ENCODE results near the gene APOOL.
"Not testable (repeated sequence)": the region's sequence is repeated elsewhere in the genome, so short reads cannot be mapped to it uniquely, and the experiment has no call there.

The APOOL gene, protein sequence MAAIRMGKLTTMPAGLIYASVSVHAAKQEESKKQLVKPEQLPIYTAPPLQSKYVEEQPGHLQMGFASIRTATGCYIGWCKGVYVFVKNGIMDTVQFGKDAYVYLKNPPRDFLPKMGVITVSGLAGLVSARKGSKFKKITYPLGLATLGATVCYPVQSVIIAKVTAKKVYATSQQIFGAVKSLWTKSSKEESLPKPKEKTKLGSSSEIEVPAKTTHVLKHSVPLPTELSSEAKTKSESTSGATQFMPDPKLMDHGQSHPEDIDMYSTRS

DNA sequence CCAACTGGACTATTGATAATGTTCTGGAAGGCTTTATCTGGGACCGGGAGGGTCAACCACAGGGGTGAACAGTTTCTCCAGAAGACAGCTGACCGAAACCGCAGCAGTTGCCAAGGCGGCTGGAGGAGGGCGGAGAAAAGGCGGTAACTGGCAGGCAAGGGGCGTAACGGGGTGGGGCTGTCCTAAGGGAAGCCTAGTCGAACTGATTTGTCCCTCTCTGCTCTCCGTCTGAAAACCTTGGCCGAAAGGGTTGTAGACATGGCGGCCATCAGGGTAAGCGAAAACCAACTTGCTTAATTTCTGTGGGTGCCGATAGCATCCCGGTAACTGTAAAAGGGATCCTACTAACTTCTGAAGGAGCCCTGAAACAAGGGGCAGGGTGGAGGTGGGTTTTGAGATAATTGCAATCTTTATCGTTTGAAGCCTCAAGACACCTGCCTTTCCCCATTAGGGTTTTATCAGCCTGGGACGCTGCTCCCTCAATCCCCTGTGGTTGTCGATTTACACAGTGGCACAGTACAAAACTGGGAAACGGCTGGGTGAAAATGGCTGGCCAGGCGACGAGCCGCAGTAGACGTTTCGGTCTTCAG, at the start of gene APOOL:
Gene APOOL, plus strand, starts transcription at position 223 of the 590 bp plus-strand sequence. Its CDS starts 36 bp downstream, at position 259.
- no peak for TF ChIP-seq CTCF (IDR thresholded peaks at IDR 0.05)
- H3K4me1 ChIP-seq = peaks cover 0 to 21% (median 3%) of the 10 kb centered on the region in 4 donors
- H3K4me3 ChIP-seq = peak within 1 kb of the TSS; percentile 66 to 72
- peak within 1 kb of the TSS; percentile 69 for H3K27ac ChIP-seq
- no peaks in the 10 kb centered on the region for H3K36me3 ChIP-seq
- intact Hi-C loops (cut with DNase I; ENCODE audit: low total_unique reads) = no loop called here
- H3K27me3 ChIP-seq = no peaks in the 10 kb centered on the region
- DNase-seq = peak; percentile 87 to 91
- H3K9me3 ChIP-seq = no peaks in the 10 kb centered on the region

GRCh38 chrX:84956304-84956703, 47.4 kb upstream of the APOOL start:
- TF ChIP-seq CTCF (IDR thresholded peaks at IDR 0.05) = no peak
- no peak for DNase-seq
- Histone ChIP-seq H3K4me3 (no peak overlapping the region), H3K4me1 (no peaks in the 10 kb centered on the region), H3K9me3 (no peaks in the 10 kb centered on the region), H3K27ac (no peak overlapping the region), H3K36me3 (no peaks in the 10 kb centered on the region), H3K27me3 (no peaks in the 10 kb centered on the region)
- intact Hi-C loops (cut with DNase I; ENCODE audit: low total_unique reads) = no loop called here

DNA sequence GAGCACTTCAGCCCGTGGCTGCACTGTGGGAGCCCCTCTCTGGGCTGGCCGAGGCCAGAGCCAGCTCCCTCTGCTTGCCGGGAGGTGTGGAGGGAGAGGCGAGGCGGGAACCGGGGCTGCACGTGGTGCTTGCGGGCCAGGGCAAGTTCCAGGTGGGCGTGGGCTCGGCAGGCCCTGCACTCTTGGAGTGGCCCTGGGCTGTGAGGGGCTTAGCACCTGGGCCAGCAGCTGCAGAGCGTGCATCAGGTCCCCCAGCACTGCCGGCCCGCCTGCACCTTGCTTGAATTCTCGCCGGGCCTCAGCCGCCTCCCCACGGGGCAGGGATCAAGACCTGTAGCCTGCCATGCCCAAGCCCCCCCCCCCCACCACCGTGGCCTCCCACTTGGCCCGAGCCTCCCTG, 28.9 kb upstream of the APOOL start:
- peaks cover 0 to 5% (median 0%) of the 10 kb centered on the region in 3 donors for H3K9me3 ChIP-seq
- H3K27me3 ChIP-seq = no peaks in the 10 kb centered on the region
- H3K4me3 ChIP-seq = no peak overlapping the region
- no peak overlapping the region for H3K27ac ChIP-seq
- no peak for DNase-seq
- intact Hi-C loops (cut with DNase I; ENCODE audit: low total_unique reads) = no loop called here
- TF ChIP-seq CTCF (IDR thresholded peaks at IDR 0.05) = no peak
- no peaks in the 10 kb centered on the region for H3K36me3 ChIP-seq
- no peaks in the 10 kb centered on the region for H3K4me1 ChIP-seq

GRCh38 chrX:84991739-84992138, 11.9 kb upstream of the APOOL start:
- intact Hi-C loops (cut with DNase I; ENCODE audit: low total_unique reads); DNase-seq; H3K27ac ChIP-seq; H3K27me3 ChIP-seq; H3K4me3 ChIP-seq; H3K4me1 ChIP-seq; H3K9me3 ChIP-seq; H3K36me3 ChIP-seq: not testable (repeated sequence)

DNA sequence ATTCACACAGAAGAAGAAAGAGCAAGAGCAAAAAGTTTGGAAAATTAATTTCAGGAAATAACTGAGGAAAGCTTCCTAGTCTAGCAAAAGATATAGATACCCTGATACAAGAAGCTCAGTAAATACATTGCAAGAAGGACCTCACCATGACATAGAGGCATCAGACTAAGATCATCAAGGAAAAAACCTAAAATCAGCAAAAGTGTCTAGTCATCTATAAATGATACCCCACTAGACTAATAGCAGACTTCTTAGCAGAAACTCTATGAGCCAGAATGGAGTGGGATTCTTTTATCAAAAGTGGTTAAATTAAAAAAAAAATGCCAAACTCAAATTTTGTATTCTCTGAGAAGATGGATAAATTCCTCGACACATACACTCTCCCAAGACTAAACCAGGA, 10.5 kb upstream of the APOOL start:
- DNase-seq = no peak
- TF ChIP-seq CTCF (IDR thresholded peaks at IDR 0.05) = no peak
- no peaks in the 10 kb centered on the region for H3K36me3 ChIP-seq
- H3K4me1 ChIP-seq = no peaks in the 10 kb centered on the region
- no peaks in the 10 kb centered on the region for H3K27me3 ChIP-seq
- no peak overlapping the region for H3K27ac ChIP-seq
- no peak overlapping the region for H3K4me3 ChIP-seq
- intact Hi-C loops (cut with DNase I; ENCODE audit: low total_unique reads) = no loop called here
- H3K9me3 ChIP-seq = no peaks in the 10 kb centered on the region

GRCh38 chrX:85001344-85001743, 2.3 kb upstream of the APOOL start:
- no peaks in the 10 kb centered on the region for H3K9me3 ChIP-seq
- TF ChIP-seq CTCF (IDR thresholded peaks at IDR 0.05) = no peak
- no peak for DNase-seq
- peaks cover 0 to 18% (median 3%) of the 10 kb centered on the region in 4 donors for H3K4me1 ChIP-seq
- H3K4me3 ChIP-seq = no peak overlapping the region
- H3K27ac ChIP-seq = no peak overlapping the region
- no peaks in the 10 kb centered on the region for H3K27me3 ChIP-seq
- no peaks in the 10 kb centered on the region for H3K36me3 ChIP-seq
- intact Hi-C loops (cut with DNase I; ENCODE audit: low total_unique reads) = no loop called here

All from tibial artery (tissue), 4 donors.